A549 (cell line): ENCODE results near the gene MAGI2.

ENCODE experiments used
- CTCF ChIP-seq: fragments of >200 bp; sonication (Bioruptor Twin); formaldehyde crosslinking; IDR thresholded peaks from 3 replicates; pipeline ENCODE4 v1.5.1; 2016
- ELK1 ChIP-seq: fragments of 150-350 bp; IDR thresholded peaks from 2 replicates; pipeline ENCODE4 v1.6.1; 2014; ENCODE audit warnings: low read depth, mild to moderate bottlenecking, low read length
- EP300 ChIP-seq, 2 experiments: fragments of >200 bp; sonication (Bioruptor Twin); formaldehyde crosslinking; IDR thresholded peaks; 2 replicates in 1 of 2; 3 replicates in 1 of 2; pipeline ENCODE4 v1.6.1; 2016 to 2017
- HEYL ChIP-seq: fragments of 250-450 bp; sonication (Bioruptor Pico); IDR thresholded peaks from 2 replicates; pipeline ENCODE4 v1.8.0; 2021; ENCODE audit warnings: mild to moderate bottlenecking, moderate library complexity
- MAX ChIP-seq: IDR thresholded peaks from 2 replicates; pipeline ENCODE4 v1.6.1; 2012
- PHF8 ChIP-seq: fragments of 200-600 bp; sonication (generic); IDR thresholded peaks from 2 replicates; pipeline ENCODE4 v1.6.1; 2016; ENCODE audit warnings: low read depth, mild to moderate bottlenecking, antibody characterized with exemption, moderate library complexity, borderline replicate concordance
- RAD21 ChIP-seq, 2 experiments: fragments of >200 bp in 1 of 2; sonication (Bioruptor Twin) in 1 of 2; formaldehyde crosslinking in 1 of 2; IDR thresholded peaks in 1 of 2; conservative IDR thresholded peaks in 1 of 2; 2 replicates in 1 of 2; 3 replicates in 1 of 2; pipeline ENCODE4 v1.6.1; 2012 to 2018; ENCODE audit warnings: inconsistent platforms in 1 of 2
- RFX5 ChIP-seq: fragments of 450-650 bp; IDR thresholded peaks from 2 replicates; pipeline ENCODE4 v1.7.1; 2014; ENCODE audit warnings: antibody characterized with exemption, mild to moderate bottlenecking, moderate library complexity
- SMC3 ChIP-seq: fragments of >200 bp; sonication (Bioruptor Twin); formaldehyde crosslinking; IDR thresholded peaks from 3 replicates; pipeline ENCODE4 v1.6.1; 2018; ENCODE audit warnings: inconsistent platforms
- USF2 ChIP-seq: fragments of 450-650 bp; IDR thresholded peaks from 2 replicates; pipeline ENCODE4 v1.6.1; 2014; ENCODE audit warnings: antibody characterized with exemption
- ZFP36 ChIP-seq: fragments of 450-650 bp; IDR thresholded peaks from 2 replicates; pipeline ENCODE4 v1.6.1; 2014; ENCODE audit warnings: borderline replicate concordance; ENCODE audit not compliant: partially characterized antibody

DNA sequence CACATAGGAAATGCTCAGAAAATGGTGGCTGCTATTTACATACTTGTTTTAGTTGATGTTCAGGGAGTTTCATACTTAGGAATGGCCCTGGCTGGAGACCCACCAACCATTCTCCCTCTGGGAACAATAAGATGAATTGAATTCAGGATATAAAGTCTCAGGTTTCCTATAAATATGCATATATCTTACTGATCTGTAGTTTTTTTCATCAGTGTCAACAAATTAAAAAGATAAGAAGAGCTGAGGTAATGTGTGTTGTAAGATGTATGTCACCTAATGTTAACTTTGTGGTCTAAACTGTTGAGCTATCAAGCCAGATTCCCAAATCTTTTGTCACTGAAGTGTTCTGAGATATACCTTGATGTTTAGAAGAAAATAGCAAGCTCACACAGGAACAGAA lies 457.5 kb downstream of the MAGI2 start:
- no peak for TF ChIP-seq CTCF
- TF ChIP-seq USF2, result no peak
- TF ChIP-seq HEYL, result no peak
- no peak for TF ChIP-seq SMC3
- no peak for TF ChIP-seq PHF8
- TF ChIP-seq MAX, result no peak
- no peak for TF ChIP-seq RFX5
- TF ChIP-seq ZFP36, result no peak
- no peak for TF ChIP-seq ELK1
- TF ChIP-seq RAD21 (conservative IDR thresholded peaks at IDR 0.05 in 1 of 2, IDR thresholded peaks at IDR 0.05 in 1 of 2), result no peak
- no peak for TF ChIP-seq EP300 (IDR thresholded peaks at IDR 0.05)
